HEK293 (cell line): ENCODE measurements around the gene VTI1B.

ENCODE experiments used
- CTCF ChIA-PET: fragments of 350-600 bp; formaldehyde crosslinking; extraction: SDS; loops from one replicate; lab custom pipeline; 2021; ENCODE audit warnings: antibody characterized with exemption; lab: Yijun Ruan, JAX
- POLR2A ChIA-PET: fragments of 300-600 bp; formaldehyde crosslinking; extraction: SDS; loops from one replicate; lab custom pipeline; 2020; ENCODE audit warnings: antibody characterized with exemption, inconsistent platforms; lab: Yijun Ruan, JAX
- H3K27ac ChIP-seq: fragments of 200-500 bp; sonication (Bioruptor generic); 2 replicates; pipeline ENCODE4 v1.5.1; 2014; ENCODE audit warnings: low read depth, low read length, control low read depth, inconsistent platforms; ENCODE audit errors: extremely low read depth
- H3K36me3 ChIP-seq, 2 experiments: fragments of 200-500 bp in 1 of 2; sonication (Bioruptor generic) in 1 of 2; 1 replicate in 1 of 2; 2 replicates in 1 of 2; pipeline ENCODE4 v1.5.1; 2014 to 2017; ENCODE audit warnings: inconsistent platforms in 2 of 2, low read length in 2 of 2; ENCODE audit not compliant: control insufficient read depth in 2 of 2, insufficient read depth in 1 of 2
- H3K4me1 ChIP-seq: fragments of 200-500 bp; sonication (Bioruptor generic); 2 replicates; pipeline ENCODE4 v1.5.1; 2014; ENCODE audit warnings: mild to moderate bottlenecking, low read length, inconsistent platforms; ENCODE audit not compliant: control insufficient read depth, insufficient read depth
- H3K4me3 ChIP-seq: 2 replicates; pipeline ENCODE4 v1.5.1; 2011; ENCODE audit warnings: low read depth, mild to moderate bottlenecking, control low read depth, low read length, moderate library complexity
- H3K9me3 ChIP-seq: fragments of 200-500 bp; sonication (Bioruptor generic); 2 replicates; pipeline ENCODE4 v1.5.1; 2014; ENCODE audit warnings: low read depth, low read length, inconsistent platforms; ENCODE audit not compliant: control insufficient read depth, insufficient read depth
- BCL11B ChIP-seq: fragments of 450-650 bp; formaldehyde crosslinking; IDR thresholded peaks from 2 replicates; pipeline ENCODE4 v1.5.1; 2016; ENCODE audit warnings: low read depth, missing biosample characterization, missing genetic modification characterization
- CTCF ChIP-seq: fragments of 450-650 bp; formaldehyde crosslinking; IDR thresholded peaks from 2 replicates; pipeline ENCODE4 v1.5.1; 2016; ENCODE audit warnings: missing biosample characterization, missing genetic modification characterization
- OVOL3 ChIP-seq: fragments of 450-650 bp; formaldehyde crosslinking; IDR thresholded peaks from 2 replicates; pipeline ENCODE4 v1.5.1; 2016; ENCODE audit warnings: missing biosample characterization, missing genetic modification characterization
- PRDM1 ChIP-seq: fragments of 450-650 bp; formaldehyde crosslinking; IDR thresholded peaks from 2 replicates; pipeline ENCODE4; 2016; ENCODE audit warnings: missing biosample characterization, missing genetic modification characterization
- PRDM6 ChIP-seq: fragments of 450-650 bp; formaldehyde crosslinking; IDR thresholded peaks from 2 replicates; pipeline ENCODE4 v1.5.1; 2017; ENCODE audit warnings: missing biosample characterization, missing genetic modification characterization
- SP7 ChIP-seq: fragments of 450-650 bp; formaldehyde crosslinking; IDR thresholded peaks from 2 replicates; pipeline ENCODE4 v1.5.1; 2016; ENCODE audit warnings: missing biosample characterization, missing genetic modification characterization
- ZBTB1 ChIP-seq: fragments of 450-650 bp; formaldehyde crosslinking; IDR thresholded peaks from 2 replicates; pipeline ENCODE4 v1.5.1; 2016; ENCODE audit warnings: missing biosample characterization, missing genetic modification characterization
- ZBTB8A ChIP-seq: fragments of 450-650 bp; formaldehyde crosslinking; IDR thresholded peaks from 2 replicates; pipeline ENCODE4 v1.5.1; 2016; ENCODE audit warnings: missing biosample characterization, missing genetic modification characterization
- ZFP41 ChIP-seq: fragments of 450-650 bp; formaldehyde crosslinking; IDR thresholded peaks from 2 replicates; pipeline ENCODE4 v1.5.1; 2016; ENCODE audit warnings: missing biosample characterization, missing genetic modification characterization, borderline replicate concordance
- ZIC2 ChIP-seq: fragments of 450-650 bp; formaldehyde crosslinking; IDR thresholded peaks from 2 replicates; pipeline ENCODE4 v1.5.1; 2016; ENCODE audit warnings: missing biosample characterization, missing genetic modification characterization
- ZNF155 ChIP-seq: fragments of 450-650 bp; formaldehyde crosslinking; IDR thresholded peaks from 2 replicates; pipeline ENCODE4 v1.5.1; 2016; ENCODE audit warnings: missing biosample characterization, missing genetic modification characterization
- ZNF157 ChIP-seq: fragments of 450-650 bp; formaldehyde crosslinking; IDR thresholded peaks from 2 replicates; pipeline ENCODE4 v1.5.1; 2016; ENCODE audit warnings: missing biosample characterization, missing genetic modification characterization
- ZNF248 ChIP-seq: fragments of 450-650 bp; formaldehyde crosslinking; IDR thresholded peaks from 2 replicates; pipeline ENCODE4 v1.5.1; 2017; ENCODE audit warnings: missing biosample characterization, missing genetic modification characterization
- ZNF404 ChIP-seq: fragments of 450-650 bp; formaldehyde crosslinking; IDR thresholded peaks from 2 replicates; pipeline ENCODE4 v1.5.1; 2017; ENCODE audit warnings: missing biosample characterization, missing genetic modification characterization
- ZNF423 ChIP-seq: fragments of 450-650 bp; formaldehyde crosslinking; IDR thresholded peaks from 2 replicates; pipeline ENCODE4 v1.5.1; 2016; ENCODE audit warnings: missing biosample characterization, missing genetic modification characterization
- ZNF48 ChIP-seq: fragments of 450-650 bp; formaldehyde crosslinking; IDR thresholded peaks from 2 replicates; pipeline ENCODE4 v1.5.1; 2016; ENCODE audit warnings: missing biosample characterization, missing genetic modification characterization
- ZNF529 ChIP-seq: fragments of 450-650 bp; formaldehyde crosslinking; IDR thresholded peaks from 2 replicates; pipeline ENCODE4 v1.5.1; 2017; ENCODE audit warnings: missing genetic modification characterization, missing biosample characterization; ENCODE audit not compliant: insufficient replicate concordance
- ZNF561 ChIP-seq: fragments of 450-650 bp; IDR thresholded peaks from 2 replicates; pipeline ENCODE4 v1.5.1; 2018; ENCODE audit warnings: missing biosample characterization, missing genetic modification characterization, borderline replicate concordance
- ZNF600 ChIP-seq: fragments of 450-650 bp; formaldehyde crosslinking; IDR thresholded peaks from 2 replicates; pipeline ENCODE4 v1.5.1; 2016; ENCODE audit warnings: missing biosample characterization, missing genetic modification characterization
- ZNF624 ChIP-seq: fragments of 450-650 bp; formaldehyde crosslinking; IDR thresholded peaks from 2 replicates; pipeline ENCODE4 v1.5.1; 2017; ENCODE audit warnings: missing biosample characterization, missing genetic modification characterization
- ZNF645 ChIP-seq: fragments of 450-650 bp; formaldehyde crosslinking; IDR thresholded peaks from 2 replicates; pipeline ENCODE4; 2016; ENCODE audit warnings: missing biosample characterization, missing genetic modification characterization
- ZNF843 ChIP-seq: fragments of 450-650 bp; formaldehyde crosslinking; IDR thresholded peaks from 2 replicates; pipeline ENCODE4 v1.5.1; 2016; ENCODE audit warnings: missing biosample characterization, missing genetic modification characterization
- ZSCAN23 ChIP-seq: fragments of 450-650 bp; formaldehyde crosslinking; IDR thresholded peaks from 2 replicates; pipeline ENCODE4 v1.5.1; 2016; ENCODE audit warnings: missing biosample characterization, missing genetic modification characterization
- ZXDB ChIP-seq: fragments of 450-650 bp; formaldehyde crosslinking; IDR thresholded peaks from 2 replicates; pipeline ENCODE4 v1.5.1; 2016; ENCODE audit warnings: missing biosample characterization, missing genetic modification characterization

The VTI1B gene

GRCh38 chr14:67698179-67698578 is 23.7 kb upstream of the VTI1B start:
- Histone ChIP-seq H3K4me1 (peaks cover 5% of the 10 kb centered on the region; the same call in 1 of the 2 replicates), H3K36me3 (peaks cover 0 to 4% of the 10 kb centered on the region in 2 experiments; a peak in 2 of 3 replicates), H3K27ac (no peak overlapping the region), H3K9me3 (no peaks in the 10 kb centered on the region)
- POLR2A ChIA-PET, result no interaction called here
- CTCF ChIA-PET, result interaction anchor here (1.1 kb wide), 1 partner anchor 271 kb away, joined by 3 read pairs; no protein-coding TSS in a partner anchor
- TF ChIP-seq SP7 (no peak), BCL11B (tag by site-specific recombination) (no peak), ZFP41 (tag by site-specific recombination) (no peak), ZNF157 (tag by site-specific recombination) (no peak), OVOL3 (no peak), ZNF404 (no peak), ZNF600 (tag by site-specific recombination) (no peak), ZNF624 (tag by site-specific recombination) (no peak), ZXDB (tag by site-specific recombination) (no peak), ZSCAN23 (tag by site-specific recombination) (no peak), CTCF (tag by site-specific recombination) (no peak), PRDM6 (no peak), ZBTB1 (tag by site-specific recombination) (no peak), ZNF529 (tag by site-specific recombination) (no peak), ZNF423 (tag by site-specific recombination) (no peak), ZNF48 (no peak), ZNF843 (tag by site-specific recombination) (no peak), ZNF155 (tag by site-specific recombination) (no peak), ZIC2 (tag by site-specific recombination) (no peak), ZNF561 (tag by site-specific recombination) (no peak)
- TF ChIP-seq, all 188 proteins: peak for 0
- no peak overlapping the region for H3K4me3 ChIP-seq

GRCh38 chr14:67697006-67697405 is 22.6 kb upstream of the VTI1B start:
- CTCF ChIA-PET, result interaction anchor here (0.8 kb wide), 1 partner anchor 78 kb away, joined by 4 read pairs; the partner anchor contains the start of gene ARG2
- H3K36me3 ChIP-seq, result peaks cover 4 to 16% of the 10 kb centered on the region in 2 experiments
- TF ChIP-seq PRDM1, result 0 out of 2 replicates have a peak, but pooled peaks have one; percentile 20
- no peak for TF ChIP-seq SP7
- TF ChIP-seq ZNF248 (tag by site-specific recombination), result no peak
- TF ChIP-seq ZNF600 (tag by site-specific recombination), result no peak
- no peak for TF ChIP-seq ZNF645 (tag by site-specific recombination)
- no peak for TF ChIP-seq ZBTB8A
- TF ChIP-seq, all 188 proteins: peak for 1
- Histone ChIP-seq H3K4me3 (no peak overlapping the region), H3K27ac (no peak overlapping the region), H3K9me3 (no peaks in the 10 kb centered on the region), H3K4me1 (peaks cover 5% of the 10 kb centered on the region; the same call in 1 of the 2 replicates)
- POLR2A ChIA-PET, result no interaction called here
